Spleen (tissue), 11 donors: ENCODE results near the gene RPL27A. TPM values are rescaled to one million over a fixed set of nuclear protein-coding genes. Genes with fewer than 3 reads are reported as not detected.

Experiments
- DNase-seq: peaks from one replicate; pipeline ENCODE4 v3.0.0-alpha.2; 2020
- H3K27ac ChIP-seq, 8 donors: fragments of 200-600 bp; sonication (generic) in 7 of 8; 1 replicate in 4 of 8; 2 replicates in 4 of 8; pipeline versions ENCODE4 v1.5.0 to v1.8.0; 2016 to 2021; ENCODE audit warnings: inconsistent platforms in 4 of 8, mild to moderate bottlenecking in 4 of 8, moderate library complexity in 1 of 8
- H3K27me3 ChIP-seq, 7 donors: fragments of 200-600 bp; sonication (generic) in 6 of 7; replicated peaks in 1 of 7; 1 replicate in 4 of 7; 2 replicates in 3 of 7; pipeline versions ENCODE4 v1.5.0 to v1.8.0; 2016 to 2021; ENCODE audit warnings: inconsistent platforms in 3 of 7, mild to moderate bottlenecking in 1 of 7
- H3K36me3 ChIP-seq, 6 donors: fragments of 200-600 bp; sonication (generic) in 5 of 6; 1 replicate in 4 of 6; 2 replicates in 2 of 6; pipeline versions ENCODE4 v1.5.0 to v1.8.0; 2016 to 2021; ENCODE audit warnings: inconsistent platforms in 2 of 6
- H3K4me1 ChIP-seq, 6 donors: fragments of 200-600 bp; sonication (generic) in 5 of 6; 1 replicate in 3 of 6; 2 replicates in 3 of 6; pipeline versions ENCODE4 v1.5.0 to v1.8.0; 2016 to 2021; ENCODE audit warnings: inconsistent platforms in 3 of 6
- H3K4me3 ChIP-seq, 8 donors: fragments of 200-600 bp; sonication (generic) in 7 of 8; 1 replicate in 4 of 8; 2 replicates in 4 of 8; pipeline versions ENCODE4 v1.5.0 to v1.8.0; 2016 to 2021; ENCODE audit warnings: inconsistent platforms in 4 of 8, mild to moderate bottlenecking in 4 of 8, moderate library complexity in 2 of 8
- H3K9me3 ChIP-seq, 8 donors: fragments of 200-600 bp; sonication (generic) in 7 of 8; 1 replicate in 4 of 8; 2 replicates in 4 of 8; pipeline versions ENCODE4 v1.5.0 to v1.8.0; 2016 to 2021; ENCODE audit warnings: inconsistent platforms in 4 of 8
- POLR2A ChIP-seq, 3 donors: fragments of 450-650 bp; IDR thresholded peaks; one replicate each; pipeline ENCODE4 v1.5.1; 2017; ENCODE audit warnings: antibody characterized with exemption in 3 of 3, mild to moderate bottlenecking in 1 of 3
- POLR2AphosphoS5 ChIP-seq, 3 donors: sonication (generic); formaldehyde crosslinking; IDR thresholded peaks; one replicate each; pipeline ENCODE4 v1.5.1; 2017; ENCODE audit warnings: antibody characterized with exemption in 3 of 3
- WGBS, 5 donors: extraction: QIAGEN DNeasy Blood & Tissue Kit in 3 of 5; methylation state at CpG; one replicate each; pipeline versions ENCODE4 v1.1.5 to v1.1.7; 2013 to 2018; 5-methylcytosine and 5-hydroxymethylcytosine counted together
- intact Hi-C: fragments of 100-400 bp; cut with DNase I; formaldehyde crosslinking; loops from one replicate; pipeline ENCODE4 v1.15.0; 2023; ENCODE audit warnings: low total_unique reads
- polyA plus RNA-seq, 3 donors: library from polyadenylated mRNA; stranded (reverse); fragments of 200-250 nt; gene quantifications; one replicate each; pipeline ENCODE4 v1.2.1, GENCODE V29; 2013
- total RNA-seq, 7 donors: library from RNA; depleted of rRNA in 3 of 7; stranded (reverse); fragments of >200 nt in 3 of 7; fragmentation: NEBNext Ultra II Directional in 4 of 7; extraction: Animal tissue kit (Norgen Biotek cat#: 25700) in 4 of 7; gene quantifications; one replicate each; pipeline versions ENCODE4 v1.1.0 to v1.2.1, GENCODE V29; 2016 to 2021
- TF ChIP-seq, protein P1 (sequence below), 11 experiments: fragments of 200-600 bp in 7 of 11; fragments of 450-650 bp in 4 of 11; sonication (generic) in 4 of 11; IDR thresholded peaks in 8 of 11; conservative IDR thresholded peaks in 3 of 11; 1 replicate in 7 of 11; 2 replicates in 4 of 11; pipeline versions ENCODE4 v1.4.0 to v1.8.0; 2016 to 2021; ENCODE audit warnings: antibody characterized with exemption in 11 of 11, inconsistent platforms in 4 of 11, mild to moderate bottlenecking in 1 of 11
- donor health status: healthy with polysubstance abuse.
- donor health status: DM: no; HTN: no; CAD: no; lungs with moderate emphysema.
- donor health status: DM: no; HTN: no; CAD: no.
- donor health status: Bipolar disorder and iron deficiency.
- donor health status: healthy.
- donor health status: DM: no; HTN: no; CAD: no.
- donor health status: DM: yes; HTN: yes; CAD: no.

Gene RPL27A
- total and polyA plus RNA-seq, 10 donors = 845 to 8,152 (median 1,390) TPM

DNA sequence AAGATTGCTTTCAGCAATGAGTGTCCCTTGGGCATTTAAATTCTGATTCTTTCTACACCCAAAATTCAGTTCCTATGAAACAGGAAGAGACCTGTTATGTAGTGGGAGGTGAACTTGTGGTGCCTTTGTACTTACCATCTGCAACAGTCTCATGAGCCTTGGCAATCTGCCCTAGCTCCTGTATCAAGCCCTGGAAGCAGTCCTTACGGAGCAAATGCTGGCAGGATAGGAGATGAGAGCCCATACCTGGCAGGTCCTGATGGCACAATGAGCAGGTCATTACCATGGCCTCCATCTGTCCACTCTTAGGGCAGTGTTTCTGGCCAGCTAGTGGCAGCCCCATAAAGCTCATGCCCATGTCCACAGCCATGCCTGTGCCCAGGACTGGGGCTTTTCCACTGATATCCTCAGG lies 10.9 kb upstream of the RPL27A start:
- TF ChIP-seq POLR2A (IDR thresholded peaks at IDR 0.05) (no peak), POLR2AphosphoS5 (IDR thresholded peaks at IDR 0.05) (no peak)
- TF ChIP-seq, protein P1, sequence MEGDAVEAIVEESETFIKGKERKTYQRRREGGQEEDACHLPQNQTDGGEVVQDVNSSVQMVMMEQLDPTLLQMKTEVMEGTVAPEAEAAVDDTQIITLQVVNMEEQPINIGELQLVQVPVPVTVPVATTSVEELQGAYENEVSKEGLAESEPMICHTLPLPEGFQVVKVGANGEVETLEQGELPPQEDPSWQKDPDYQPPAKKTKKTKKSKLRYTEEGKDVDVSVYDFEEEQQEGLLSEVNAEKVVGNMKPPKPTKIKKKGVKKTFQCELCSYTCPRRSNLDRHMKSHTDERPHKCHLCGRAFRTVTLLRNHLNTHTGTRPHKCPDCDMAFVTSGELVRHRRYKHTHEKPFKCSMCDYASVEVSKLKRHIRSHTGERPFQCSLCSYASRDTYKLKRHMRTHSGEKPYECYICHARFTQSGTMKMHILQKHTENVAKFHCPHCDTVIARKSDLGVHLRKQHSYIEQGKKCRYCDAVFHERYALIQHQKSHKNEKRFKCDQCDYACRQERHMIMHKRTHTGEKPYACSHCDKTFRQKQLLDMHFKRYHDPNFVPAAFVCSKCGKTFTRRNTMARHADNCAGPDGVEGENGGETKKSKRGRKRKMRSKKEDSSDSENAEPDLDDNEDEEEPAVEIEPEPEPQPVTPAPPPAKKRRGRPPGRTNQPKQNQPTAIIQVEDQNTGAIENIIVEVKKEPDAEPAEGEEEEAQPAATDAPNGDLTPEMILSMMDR (IDR thresholded peaks at IDR 0.05 in 8 of 11, conservative IDR thresholded peaks at IDR 0.05 in 3 of 11) = no peak
- WGBS, 5 donors = 0 to 87% (median 0%) methylated on average over 1 of the region's 1 CpG
- no peak for DNase-seq
- no peaks in the 10 kb centered on the region for H3K27me3 ChIP-seq
- intact Hi-C loops = no loop called here
- H3K27ac ChIP-seq = peak overlapping the region in 6 of 8 donors; percentile 14 to 64 (median 52)
- peaks cover 0 to 40% (median 17%) of the 10 kb centered on the region in 6 donors for H3K36me3 ChIP-seq
- no peaks in the 10 kb centered on the region for H3K9me3 ChIP-seq
- peaks cover 0 to 3% (median 0%) of the 10 kb centered on the region in 6 donors for H3K4me1 ChIP-seq
- no peak overlapping the region for H3K4me3 ChIP-seq

DNA sequence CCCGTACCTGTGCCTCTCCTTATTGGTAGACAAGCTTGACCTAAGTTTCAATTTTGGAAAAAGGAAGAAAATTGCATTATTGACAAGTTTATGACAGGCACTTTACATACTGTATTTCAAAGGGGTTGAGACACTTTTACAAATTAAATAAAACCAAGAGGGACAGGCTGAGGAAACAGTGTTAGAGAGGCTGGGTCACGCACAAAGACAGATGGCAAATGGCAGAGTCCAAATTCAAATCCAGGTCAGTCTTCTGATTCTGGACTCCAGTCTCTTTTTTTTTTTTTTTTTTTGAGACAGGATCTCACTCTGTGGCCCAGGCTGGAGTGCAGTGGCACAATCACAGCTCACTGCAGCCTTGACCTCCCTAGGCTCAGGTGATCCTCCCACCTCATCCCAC lies 10.2 kb upstream of the RPL27A start:
- TF ChIP-seq POLR2AphosphoS5 (IDR thresholded peaks at IDR 0.05) (no peak), POLR2A (IDR thresholded peaks at IDR 0.05) (no peak)
- TF ChIP-seq, protein P1 (IDR thresholded peaks at IDR 0.05 in 8 of 11, conservative IDR thresholded peaks at IDR 0.05 in 3 of 11) = no peak
- intact Hi-C loops = no loop called here

DNA sequence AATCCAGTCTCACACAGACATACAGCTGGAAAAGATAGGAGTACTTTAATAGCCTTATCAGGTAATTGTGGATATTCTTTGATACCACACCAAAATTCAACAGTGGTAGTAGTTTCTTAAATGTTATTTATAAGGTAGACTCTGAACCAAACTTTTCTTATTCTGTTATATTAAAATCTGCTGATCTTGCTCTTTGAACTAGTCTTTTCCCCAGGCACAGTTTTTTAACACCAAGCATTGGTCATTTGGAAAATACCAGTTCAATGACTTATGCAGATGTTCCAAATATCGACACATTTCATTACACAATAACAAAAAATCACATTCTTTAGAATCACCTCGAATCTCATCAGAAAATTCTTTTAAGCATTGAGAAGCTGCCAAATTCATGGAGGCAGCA lies 7.7 kb upstream of the RPL27A start:
- TF ChIP-seq POLR2A (IDR thresholded peaks at IDR 0.05) (no peak), POLR2AphosphoS5 (IDR thresholded peaks at IDR 0.05) (no peak)
- TF ChIP-seq, protein P1 (IDR thresholded peaks at IDR 0.05 in 8 of 11, conservative IDR thresholded peaks at IDR 0.05 in 3 of 11) = no peak
- no peak for DNase-seq
- WGBS, 5 donors = 89 to 98% (median 92%) methylated on average over 2 of the region's 2 CpGs

More for the DNA sequence above, 10.2 kb upstream of the RPL27A start:
- H3K9me3 ChIP-seq = no peaks in the 10 kb centered on the region
- 91 to 97% (median 95%) methylated on average over 2 of the region's 2 CpGs for WGBS, 5 donors
- H3K4me3 ChIP-seq = no peak overlapping the region
- H3K27me3 ChIP-seq = no peaks in the 10 kb centered on the region
- no peak for DNase-seq
- peaks cover 0 to 47% (median 17%) of the 10 kb centered on the region in 6 donors for H3K36me3 ChIP-seq
- H3K4me1 ChIP-seq = peaks cover 0 to 3% (median 0%) of the 10 kb centered on the region in 6 donors
- peak overlapping the region in 3 of 8 donors; percentile 14 to 64 (median 54) for H3K27ac ChIP-seq

DNA sequence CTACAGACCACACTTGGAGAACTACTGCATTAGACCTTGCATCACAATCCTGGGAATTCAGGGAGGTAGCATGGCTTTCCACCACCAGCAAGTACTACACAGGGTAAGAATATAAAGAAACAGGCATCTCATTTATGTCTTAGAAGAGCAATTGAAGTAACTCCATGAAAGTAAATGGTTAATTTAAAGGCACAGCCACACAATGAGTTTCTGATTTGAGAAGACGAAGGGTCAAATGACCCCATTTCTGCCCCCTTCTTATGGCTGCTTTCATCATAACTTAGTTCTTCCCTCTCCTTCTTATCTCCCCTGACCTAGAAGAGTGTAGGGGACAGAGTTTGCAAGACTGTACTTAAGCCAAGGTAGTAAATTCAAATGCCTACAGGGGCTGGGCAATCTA lies 6.1 kb upstream of the RPL27A start:
- Histone ChIP-seq H3K9me3 (no peaks in the 10 kb centered on the region), H3K4me1 (peaks cover under 1 to 5% (median 2%) of the 10 kb centered on the region in 6 donors), H3K36me3 (peaks cover 0 to 29% (median 9%) of the 10 kb centered on the region in 6 donors), H3K4me3 (no peak overlapping the region), H3K27ac (no peak overlapping the region), H3K27me3 (no peaks in the 10 kb centered on the region)
- 92 to 100% (median 97%) methylated on average over 1 of the region's 1 CpG for WGBS, 5 donors
- intact Hi-C loops = no loop called here
- TF ChIP-seq POLR2A (IDR thresholded peaks at IDR 0.05) (no peak), POLR2AphosphoS5 (IDR thresholded peaks at IDR 0.05) (no peak)
- TF ChIP-seq, protein P1 (IDR thresholded peaks at IDR 0.05 in 8 of 11, conservative IDR thresholded peaks at IDR 0.05 in 3 of 11) = no peak
- no peak for DNase-seq

More for the DNA sequence above, 7.7 kb upstream of the RPL27A start:
- Histone ChIP-seq H3K27ac (no peak overlapping the region), H3K36me3 (peaks cover 0 to 43% (median 15%) of the 10 kb centered on the region in 6 donors), H3K4me1 (peaks cover 0 to 3% (median 0%) of the 10 kb centered on the region in 6 donors), H3K27me3 (no peaks in the 10 kb centered on the region), H3K9me3 (no peaks in the 10 kb centered on the region), H3K4me3 (no peak overlapping the region)
- intact Hi-C loops = no loop called here
